ENCODE measurements around the gene ERVH48-1. TPM values are rescaled to one million over a fixed set of nuclear protein-coding genes. Genes with fewer than 3 reads are reported as not detected.

ERVH48-1 gene
- total RNA-seq, 1 experiment from 2014 or later = 0.05 TPM

DNA sequence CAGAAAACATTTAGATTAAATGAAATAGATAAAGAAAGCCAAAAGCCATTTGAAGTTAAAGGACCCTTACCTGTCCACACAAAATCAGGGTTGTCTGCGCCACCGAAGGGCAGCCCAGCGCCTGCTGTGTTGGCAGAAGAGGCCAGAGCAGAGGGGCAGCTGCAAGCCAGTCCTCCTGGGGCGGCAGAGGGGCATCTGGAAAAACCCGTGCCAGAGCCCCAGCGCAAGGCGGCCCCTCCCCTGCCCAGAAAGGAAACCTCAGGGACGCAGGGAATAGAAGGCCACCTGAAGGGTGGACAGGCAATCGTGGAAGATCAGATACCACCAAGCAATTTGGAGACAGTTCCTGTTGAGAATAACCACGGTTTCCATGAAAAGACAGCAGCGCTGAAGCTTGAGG lies 21.6 kb downstream of the ERVH48-1 start:
- CTCF ChIA-PET = no interaction called here
- Histone ChIP-seq H3K27ac (ENCODE audit: low read length) (no peak overlapping the region), H3K4me1 (ENCODE audit: control insufficient read depth, insufficient read depth, low read length) (no peaks in the 10 kb centered on the region), H3K9me3 (ENCODE audit: control insufficient read depth, insufficient read depth, low read depth, low read length) (no peaks in the 10 kb centered on the region), H3K36me3 (ENCODE audit: control insufficient read depth, insufficient read depth, low read length) (peaks cover 2% of the 10 kb centered on the region), H3K4me3 (ENCODE audit: low read depth in 2 of 2, low read length in 2 of 2) (no peak overlapping the region), H3K27me3 (ENCODE audit: control insufficient read depth, insufficient read depth, low read length) (no peaks in the 10 kb centered on the region)
- POLR2A ChIA-PET = no interaction called here
- ATAC-seq = no peak
- no peak for DNase-seq (ENCODE audit: low read depth, low spot score)
- intact Hi-C loops (cut with micrococcal nuclease; ENCODE audit: unreplicated experiment) = no loop called here
- in situ Hi-C loops (cut with HindIII; ENCODE audit: low pct_unique_long_range_greater_than_20kb, low sequenced_read_pairs) = no loop called here
- TF ChIP-seq POLR2AphosphoS5 (IDR thresholded peaks at IDR 0.05; ENCODE audit: low read depth, low read length) (no peak), SIN3A (IDR thresholded peaks at IDR 0.05; ENCODE audit: borderline replicate concordance, insufficient read depth, low read depth, low read length) (no peak), TCF7L2 (IDR thresholded peaks at IDR 0.05; ENCODE audit: low read depth, low read length) (no peak)
- TF ChIP-seq, protein P1, sequence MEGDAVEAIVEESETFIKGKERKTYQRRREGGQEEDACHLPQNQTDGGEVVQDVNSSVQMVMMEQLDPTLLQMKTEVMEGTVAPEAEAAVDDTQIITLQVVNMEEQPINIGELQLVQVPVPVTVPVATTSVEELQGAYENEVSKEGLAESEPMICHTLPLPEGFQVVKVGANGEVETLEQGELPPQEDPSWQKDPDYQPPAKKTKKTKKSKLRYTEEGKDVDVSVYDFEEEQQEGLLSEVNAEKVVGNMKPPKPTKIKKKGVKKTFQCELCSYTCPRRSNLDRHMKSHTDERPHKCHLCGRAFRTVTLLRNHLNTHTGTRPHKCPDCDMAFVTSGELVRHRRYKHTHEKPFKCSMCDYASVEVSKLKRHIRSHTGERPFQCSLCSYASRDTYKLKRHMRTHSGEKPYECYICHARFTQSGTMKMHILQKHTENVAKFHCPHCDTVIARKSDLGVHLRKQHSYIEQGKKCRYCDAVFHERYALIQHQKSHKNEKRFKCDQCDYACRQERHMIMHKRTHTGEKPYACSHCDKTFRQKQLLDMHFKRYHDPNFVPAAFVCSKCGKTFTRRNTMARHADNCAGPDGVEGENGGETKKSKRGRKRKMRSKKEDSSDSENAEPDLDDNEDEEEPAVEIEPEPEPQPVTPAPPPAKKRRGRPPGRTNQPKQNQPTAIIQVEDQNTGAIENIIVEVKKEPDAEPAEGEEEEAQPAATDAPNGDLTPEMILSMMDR (IDR thresholded peaks at IDR 0.05) = no peak
- TF ChIP-seq, protein P2, sequence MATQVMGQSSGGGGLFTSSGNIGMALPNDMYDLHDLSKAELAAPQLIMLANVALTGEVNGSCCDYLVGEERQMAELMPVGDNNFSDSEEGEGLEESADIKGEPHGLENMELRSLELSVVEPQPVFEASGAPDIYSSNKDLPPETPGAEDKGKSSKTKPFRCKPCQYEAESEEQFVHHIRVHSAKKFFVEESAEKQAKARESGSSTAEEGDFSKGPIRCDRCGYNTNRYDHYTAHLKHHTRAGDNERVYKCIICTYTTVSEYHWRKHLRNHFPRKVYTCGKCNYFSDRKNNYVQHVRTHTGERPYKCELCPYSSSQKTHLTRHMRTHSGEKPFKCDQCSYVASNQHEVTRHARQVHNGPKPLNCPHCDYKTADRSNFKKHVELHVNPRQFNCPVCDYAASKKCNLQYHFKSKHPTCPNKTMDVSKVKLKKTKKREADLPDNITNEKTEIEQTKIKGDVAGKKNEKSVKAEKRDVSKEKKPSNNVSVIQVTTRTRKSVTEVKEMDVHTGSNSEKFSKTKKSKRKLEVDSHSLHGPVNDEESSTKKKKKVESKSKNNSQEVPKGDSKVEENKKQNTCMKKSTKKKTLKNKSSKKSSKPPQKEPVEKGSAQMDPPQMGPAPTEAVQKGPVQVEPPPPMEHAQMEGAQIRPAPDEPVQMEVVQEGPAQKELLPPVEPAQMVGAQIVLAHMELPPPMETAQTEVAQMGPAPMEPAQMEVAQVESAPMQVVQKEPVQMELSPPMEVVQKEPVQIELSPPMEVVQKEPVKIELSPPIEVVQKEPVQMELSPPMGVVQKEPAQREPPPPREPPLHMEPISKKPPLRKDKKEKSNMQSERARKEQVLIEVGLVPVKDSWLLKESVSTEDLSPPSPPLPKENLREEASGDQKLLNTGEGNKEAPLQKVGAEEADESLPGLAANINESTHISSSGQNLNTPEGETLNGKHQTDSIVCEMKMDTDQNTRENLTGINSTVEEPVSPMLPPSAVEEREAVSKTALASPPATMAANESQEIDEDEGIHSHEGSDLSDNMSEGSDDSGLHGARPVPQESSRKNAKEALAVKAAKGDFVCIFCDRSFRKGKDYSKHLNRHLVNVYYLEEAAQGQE (IDR thresholded peaks at IDR 0.05; ENCODE audit: insufficient read depth in 1 of 2, low read depth in 2 of 2, low read length in 1 of 2) = no peak
- BruUV-seq (replicated peaks) = TSS peak; percentile 19

DNA sequence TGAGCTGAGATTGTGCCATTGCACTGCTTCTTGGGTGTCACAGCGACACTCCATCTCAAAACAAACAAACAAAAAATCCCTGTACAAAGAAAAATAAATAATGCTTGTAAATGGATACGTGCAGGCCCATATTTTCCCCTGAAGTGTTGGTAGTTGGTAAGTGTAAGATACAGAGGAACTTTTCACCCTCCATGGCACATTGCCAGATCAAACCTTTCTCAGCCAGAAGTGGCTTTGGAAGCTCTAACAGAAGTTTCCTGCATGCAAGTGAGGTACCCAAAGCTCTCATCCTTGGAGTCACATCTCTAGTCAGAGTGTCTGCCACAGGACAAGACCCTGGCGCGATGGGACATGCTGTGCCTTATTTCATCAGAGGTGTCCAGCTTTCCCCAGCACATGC lies 25.0 kb downstream of the ERVH48-1 start:
- Histone ChIP-seq H3K4me3 (ENCODE audit: low read depth in 2 of 2, low read length in 2 of 2) (no peak overlapping the region), H3K27ac (ENCODE audit: low read length) (no peak overlapping the region), H3K4me1 (ENCODE audit: control insufficient read depth, insufficient read depth, low read length) (no peaks in the 10 kb centered on the region), H3K9me3 (ENCODE audit: control insufficient read depth, insufficient read depth, low read depth, low read length) (no peaks in the 10 kb centered on the region), H3K27me3 (ENCODE audit: control insufficient read depth, insufficient read depth, low read length) (no peaks in the 10 kb centered on the region), H3K36me3 (ENCODE audit: control insufficient read depth, insufficient read depth, low read length) (no peaks in the 10 kb centered on the region; the same call in 1 of the 2 replicates)
- ChIA-PET CTCF (no interaction called here), POLR2A (no interaction called here)
- TF ChIP-seq SIN3A (IDR thresholded peaks at IDR 0.05; ENCODE audit: borderline replicate concordance, insufficient read depth, low read depth, low read length) (no peak), TCF7L2 (IDR thresholded peaks at IDR 0.05; ENCODE audit: low read depth, low read length) (no peak), POLR2AphosphoS5 (IDR thresholded peaks at IDR 0.05; ENCODE audit: low read depth, low read length) (no peak)
- TF ChIP-seq, protein P1 (IDR thresholded peaks at IDR 0.05) = no peak
- TF ChIP-seq, protein P2 (IDR thresholded peaks at IDR 0.05; ENCODE audit: insufficient read depth in 1 of 2, low read depth in 2 of 2, low read length in 1 of 2) = no peak
- no TSS peak for BruUV-seq (replicated peaks)
- in situ Hi-C loops (cut with HindIII; ENCODE audit: low pct_unique_long_range_greater_than_20kb, low sequenced_read_pairs) (no loop called here), intact Hi-C loops (cut with micrococcal nuclease; ENCODE audit: unreplicated experiment) (no loop called here)
- ATAC-seq (no peak), DNase-seq (ENCODE audit: low read depth, low spot score) (no peak)
